GM19351 (cell line): ENCODE measurements around the gene CYCS.

Experiments
- ATAC-seq: cut with Tn5 transposase; IDR thresholded peaks from one replicate; pipeline ENCODE4 v1.9.1; 2021; ENCODE audit warnings: mild to moderate bottlenecking, moderate library complexity; ENCODE audit not compliant: unreplicated experiment

Gene CYCS

GRCh38 chr7:25075459-25075858, 49.6 kb downstream of the CYCS start:
- ATAC-seq: no peak

- ATAC-seq: no peak
Observed at GRCh38 chr7:25073451-25073850, 51.6 kb downstream of the CYCS start.
